GM18508 (cell line): Measurements from ENCODE around the gene REXO4.

Source experiments
- ATAC-seq: cut with Tn5 transposase; IDR thresholded peaks from one replicate; pipeline ENCODE4 v1.9.1; 2021; ENCODE audit warnings: moderate number of reproducible peaks; ENCODE audit not compliant: insufficient read depth, unreplicated experiment

The REXO4 gene

GRCh38 chr9:133417541-133418461, at the start of gene REXO4:
TSS of gene REXO4 (minus strand) at chr9:133418010. CDS start at chr9:133417844, 166 bp downstream.
- peak; percentile 39 for ATAC-seq

GRCh38 chr9:133467101-133467500, 49.3 kb upstream of the REXO4 start:
- no peak for ATAC-seq

- no peak for ATAC-seq
These were observed 48.2 kb upstream of the REXO4 start for GRCh38 chr9:133465984-133466383.

DNA sequence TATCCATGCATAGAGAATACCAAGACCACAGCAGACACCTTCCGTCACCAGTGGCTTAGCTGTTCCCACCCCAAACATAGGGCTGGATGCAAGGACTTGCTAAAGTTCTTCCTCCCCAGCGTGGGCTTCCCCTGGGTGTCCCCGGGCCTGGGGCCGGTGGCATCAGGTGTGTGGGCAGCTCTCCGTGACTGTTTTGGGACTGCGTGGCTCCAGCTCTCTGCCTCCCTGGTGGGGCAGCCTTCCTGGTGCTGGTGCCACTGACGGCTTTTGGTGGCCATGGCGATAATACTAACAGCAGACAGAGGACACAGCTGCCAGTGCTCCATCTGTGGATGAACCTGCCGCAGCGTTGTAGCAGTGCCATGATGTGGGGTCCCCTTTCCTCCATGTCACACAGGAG, 46.8 kb upstream of the REXO4 start:
- no peak for ATAC-seq

GRCh38 chr9:133463864-133464615, 46.2 kb upstream of the REXO4 start:
- no peak for ATAC-seq

DNA sequence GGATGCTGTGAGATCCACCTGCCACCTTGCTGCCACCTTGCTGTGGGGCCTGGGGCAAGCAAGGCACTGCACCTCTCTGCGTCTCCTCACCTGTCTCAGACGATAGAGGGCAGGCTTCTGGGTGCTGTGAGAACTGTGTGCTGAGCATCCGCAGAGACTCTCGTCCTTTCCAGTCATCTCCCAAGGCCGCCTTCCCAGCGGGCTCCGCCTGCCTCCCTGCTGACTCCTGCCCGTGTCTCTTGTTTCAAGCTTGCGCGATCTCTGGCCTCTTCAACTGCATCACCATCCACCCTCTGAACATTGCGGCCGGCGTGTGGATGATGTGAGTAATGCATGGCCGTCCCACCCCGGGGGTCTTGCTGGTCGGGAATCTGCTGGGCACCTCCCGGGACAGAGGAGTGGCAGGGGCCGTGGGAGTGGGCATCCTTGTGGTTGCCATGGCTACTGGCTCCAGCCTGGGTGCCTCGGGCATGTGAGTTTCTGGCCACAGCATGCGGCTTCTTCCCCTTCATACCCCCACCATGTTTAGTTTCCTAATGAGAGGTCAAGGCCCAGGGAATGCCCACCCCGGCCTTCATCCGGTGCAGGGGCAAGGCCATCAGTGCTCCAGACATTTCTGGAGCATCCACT, 45.5 kb upstream of the REXO4 start:
- ATAC-seq = no peak

DNA sequence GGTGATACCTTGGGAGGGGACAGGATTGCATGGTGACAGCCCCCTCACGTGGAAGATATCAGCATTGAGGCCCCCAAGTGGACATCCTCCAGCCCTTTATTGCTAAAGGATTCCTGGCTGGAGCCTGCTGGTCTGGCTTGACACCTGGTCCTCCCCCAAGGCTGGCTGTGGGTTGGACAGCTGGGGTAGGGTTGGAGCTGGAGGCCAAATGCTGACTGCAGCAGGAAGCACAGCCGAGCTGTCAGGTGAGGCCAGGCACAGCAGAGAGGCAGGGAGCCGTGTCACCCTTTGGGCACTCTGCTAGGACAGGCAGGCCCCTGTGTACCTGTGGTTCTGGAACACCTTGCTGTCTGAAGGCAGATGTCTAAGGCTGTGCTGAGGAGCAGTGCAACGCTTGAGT, 44.2 kb upstream of the REXO4 start:
- ATAC-seq = no peak

- no peak for ATAC-seq
These were observed 42.8 kb upstream of the REXO4 start for GRCh38 chr9:133460405-133461175.

DNA sequence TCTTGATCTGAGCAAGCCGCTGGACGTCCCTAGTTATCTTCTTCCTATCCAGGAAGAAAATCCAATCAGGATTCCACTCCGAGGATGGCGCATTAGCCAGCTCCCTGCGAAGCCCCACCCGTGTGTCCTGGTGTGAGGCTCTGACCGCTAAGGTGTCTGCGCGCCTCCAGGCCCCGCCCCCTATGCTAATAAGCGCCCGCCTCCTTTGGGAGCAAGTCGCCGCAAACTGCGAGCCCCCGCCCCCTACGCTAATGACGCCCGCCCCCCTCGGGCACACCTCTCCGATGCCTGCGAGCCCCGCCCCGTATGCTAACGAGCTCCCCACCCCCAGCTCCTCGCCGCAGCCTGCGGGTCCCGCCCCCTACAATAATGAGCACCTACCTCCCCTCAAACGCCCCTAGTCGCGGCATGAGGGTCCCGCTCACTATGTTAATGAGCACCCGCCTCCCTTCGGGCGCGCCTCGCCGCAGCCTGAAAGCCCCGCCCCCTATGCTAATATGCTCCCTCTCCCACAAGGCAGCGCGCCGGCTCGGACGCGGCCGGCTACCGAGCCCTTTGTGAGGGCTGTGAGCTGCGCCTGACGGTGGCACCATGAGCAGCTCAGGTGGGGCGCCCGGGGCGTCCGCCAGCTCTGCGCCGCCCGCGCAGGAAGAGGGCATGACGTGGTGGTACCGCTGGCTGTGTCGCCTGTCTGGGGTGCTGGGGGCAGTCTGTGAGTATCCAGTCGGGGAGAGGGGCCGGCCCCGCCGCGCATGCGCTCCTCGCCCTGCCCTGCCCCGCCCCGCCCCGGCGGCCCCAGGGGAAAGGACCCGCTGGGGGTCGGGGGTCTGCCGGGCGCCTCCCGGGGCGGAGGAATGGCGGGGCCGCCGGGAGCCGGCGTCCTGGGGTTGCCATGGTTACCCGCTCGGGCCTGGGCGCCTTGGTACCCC, 41.9 kb upstream of the REXO4 start, which contains the start of gene CACFD1:
Gene CACFD1 (plus strand): TSS at position 503 of the 929 bp plus-strand sequence. CDS start 89 bp downstream, at position 592.
- ATAC-seq = no peak

DNA sequence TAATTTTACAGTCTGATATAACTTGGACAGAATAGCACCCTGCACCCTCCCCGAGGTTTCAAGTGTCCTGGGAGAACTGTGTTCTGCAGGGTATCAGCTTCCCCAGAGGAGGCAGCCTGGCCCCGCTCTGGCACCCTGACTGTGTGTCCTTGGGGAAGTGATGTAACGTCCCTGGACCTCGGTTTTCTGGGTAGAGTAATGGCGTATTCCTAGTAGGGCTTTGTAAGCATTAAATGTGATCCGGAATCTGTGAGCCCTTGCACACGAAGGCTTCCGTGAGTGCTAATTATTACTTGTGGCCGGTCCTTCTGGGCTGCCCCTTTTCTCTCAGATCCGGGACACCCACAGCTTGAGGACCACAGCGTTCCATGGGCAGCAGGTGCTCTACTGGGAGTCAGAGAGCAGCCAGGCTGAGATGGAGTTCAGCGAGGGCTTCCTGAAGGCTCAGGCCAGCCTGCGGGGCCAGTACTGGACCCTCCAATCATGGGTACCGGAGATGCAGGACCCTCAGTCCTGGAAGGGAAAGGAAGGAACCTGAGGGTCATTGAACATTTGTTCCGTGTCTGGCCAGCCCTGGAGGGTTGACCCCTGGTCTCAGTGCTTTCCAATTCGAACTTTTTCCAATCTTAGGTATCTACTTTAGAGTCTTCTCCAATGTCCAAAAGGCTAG, 41.0 kb upstream of the REXO4 start:
- ATAC-seq = no peak

GRCh38 chr9:133457748-133458147, 39.9 kb upstream of the REXO4 start:
- no peak for ATAC-seq

DNA sequence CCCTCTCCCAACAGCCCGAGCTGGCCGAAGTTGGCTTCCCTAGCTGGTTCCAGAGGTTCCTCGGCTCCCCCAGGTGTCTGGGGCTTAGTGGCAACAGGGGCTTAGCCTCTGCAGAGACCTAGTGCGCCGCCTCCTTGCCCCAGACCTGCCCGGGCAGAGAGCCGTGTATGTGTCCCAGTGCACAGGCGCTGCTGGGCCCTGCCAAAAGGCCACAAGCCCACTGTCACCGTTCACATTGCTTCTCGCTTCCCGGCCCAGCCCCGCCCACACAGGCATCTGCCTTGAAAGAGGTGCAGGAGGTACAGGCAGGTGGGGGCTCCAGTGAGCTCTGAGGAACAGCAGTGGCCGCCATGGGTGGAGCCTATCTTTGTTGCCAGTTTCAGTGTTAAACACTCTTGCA, 39.4 kb upstream of the REXO4 start:
- no peak for ATAC-seq

GRCh38 chr9:133456409-133456808, 38.6 kb upstream of the REXO4 start:
- no peak for ATAC-seq

DNA sequence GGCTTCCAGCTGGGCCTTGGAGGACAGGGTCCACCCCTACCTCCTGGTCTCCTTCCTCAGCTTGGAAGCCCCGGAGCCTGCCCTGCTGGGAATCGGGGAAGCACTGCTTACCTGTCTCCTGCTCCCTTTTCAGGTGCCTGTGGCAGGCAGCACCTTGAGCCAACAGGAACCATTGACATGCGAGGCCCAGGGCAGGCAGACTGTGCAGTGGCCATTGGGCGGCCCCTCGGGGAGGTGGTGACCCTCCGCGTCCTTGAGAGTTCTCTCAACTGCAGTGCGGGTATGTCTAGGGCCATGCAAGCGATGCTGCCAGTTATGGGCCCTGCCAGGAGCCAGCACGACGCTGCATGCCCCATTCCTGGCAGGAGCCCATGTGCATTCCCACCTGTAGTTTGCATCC, 38.1 kb upstream of the REXO4 start:
- ATAC-seq = no peak

DNA sequence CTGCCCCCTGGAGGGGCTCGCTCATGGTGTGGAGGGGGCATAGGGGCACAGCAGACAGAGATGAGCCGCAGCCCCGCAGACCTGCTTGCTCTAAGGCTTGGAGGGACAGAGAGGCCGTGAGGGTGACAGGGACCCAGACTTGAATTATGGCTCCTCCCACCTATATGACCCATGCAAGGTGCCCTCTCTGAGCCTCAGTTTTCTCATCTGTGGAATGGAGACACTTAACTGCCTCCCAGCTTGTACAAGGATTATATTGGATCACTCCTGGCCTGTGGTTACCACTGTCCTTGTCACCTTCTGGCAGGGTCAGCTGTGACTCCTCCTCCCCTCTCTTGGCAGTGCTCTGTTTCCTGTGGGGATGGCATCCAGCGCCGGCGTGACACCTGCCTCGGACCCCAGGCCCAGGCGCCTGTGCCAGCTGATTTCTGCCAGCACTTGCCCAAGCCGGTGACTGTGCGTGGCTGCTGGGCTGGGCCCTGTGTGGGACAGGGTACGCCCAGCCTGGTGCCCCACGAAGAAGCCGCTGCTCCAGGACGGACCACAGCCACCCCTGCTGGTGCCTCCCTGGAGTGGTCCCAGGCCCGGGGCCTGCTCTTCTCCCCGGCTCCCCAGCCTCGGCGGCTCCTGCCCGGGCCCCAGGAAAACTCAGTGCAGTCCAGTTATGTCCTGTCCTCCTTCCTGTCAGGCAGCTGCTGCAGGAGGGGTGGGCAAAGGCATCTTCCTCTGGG, 37.3 kb upstream of the REXO4 start:
- no peak for ATAC-seq

DNA sequence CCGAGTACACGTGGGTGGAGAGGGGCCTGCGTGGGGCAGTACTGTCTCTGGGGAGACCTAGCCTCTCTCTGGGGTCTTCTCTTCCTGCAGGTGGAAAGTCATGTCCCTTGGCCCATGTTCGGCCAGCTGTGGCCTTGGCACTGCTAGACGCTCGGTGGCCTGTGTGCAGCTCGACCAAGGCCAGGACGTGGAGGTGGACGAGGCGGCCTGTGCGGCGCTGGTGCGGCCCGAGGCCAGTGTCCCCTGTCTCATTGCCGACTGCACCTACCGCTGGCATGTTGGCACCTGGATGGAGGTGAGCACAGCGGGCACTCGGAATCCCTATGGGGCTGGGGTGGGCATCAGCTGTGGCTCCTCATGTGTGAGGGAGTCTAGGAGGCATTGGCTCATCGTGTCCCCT, 36.5 kb upstream of the REXO4 start:
- ATAC-seq = no peak

- no peak for ATAC-seq
These were observed 35.8 kb upstream of the REXO4 start for GRCh38 chr9:133453651-133454050.

GRCh38 chr9:133452562-133452961, 34.8 kb upstream of the REXO4 start:
- ATAC-seq = no peak
